CD14-positive monocyte (primary cell): Measurements from ENCODE around the gene MEI1. TPM values are rescaled to one million over a fixed set of nuclear protein-coding genes. Genes with fewer than 3 reads are reported as not detected.

Experiments used
- DNase-seq, 3 donors: peaks; one replicate each; pipeline ENCODE4 v3.0.0-alpha.2; 2011 to 2022
- H2AFZ ChIP-seq: 2 replicates; pipeline ENCODE4 v1.6.0; 2012; ENCODE audit warnings: mild to moderate bottlenecking, low read depth, low read length, inconsistent platforms; ENCODE audit not compliant: insufficient read depth, poor library complexity, severe bottlenecking
- H3K27ac ChIP-seq, 2 donors: 1 replicate in 1 of 2; 2 replicates in 1 of 2; pipeline ENCODE4 v1.5.1; 2012 to 2013; ENCODE audit warnings: low read length in 2 of 2, control low read depth in 1 of 2, inconsistent platforms in 1 of 2, low read depth in 1 of 2, mild to moderate bottlenecking in 1 of 2
- H3K27me3 ChIP-seq, 2 donors: one replicate each; pipeline versions ENCODE4 v1.6.0 to v1.6.1; 2011 to 2013; ENCODE audit warnings: low read length in 2 of 2; ENCODE audit not compliant: control insufficient read depth in 2 of 2, insufficient read depth in 2 of 2
- H3K36me3 ChIP-seq, 2 donors: replicated peaks in 1 of 2; 1 replicate in 1 of 2; 2 replicates in 1 of 2; pipeline versions ENCODE4 v1.5.1 to v1.6.1; 2012 to 2013; ENCODE audit warnings: low read length in 2 of 2, control low read depth in 1 of 2, inconsistent platforms in 1 of 2, mild to moderate bottlenecking in 1 of 2; ENCODE audit not compliant: insufficient read depth in 2 of 2, control insufficient read depth in 1 of 2
- H3K4me1 ChIP-seq, 2 donors: 1 replicate in 1 of 2; 2 replicates in 1 of 2; pipeline versions ENCODE4 v1.5.1 to v1.6.1; 2012 to 2013; ENCODE audit warnings: low read length in 2 of 2, control low read depth in 1 of 2, inconsistent platforms in 1 of 2, mild to moderate bottlenecking in 1 of 2, moderate library complexity in 1 of 2; ENCODE audit not compliant: insufficient read depth in 2 of 2, control insufficient read depth in 1 of 2
- H3K4me2 ChIP-seq: replicated peaks from 2 replicates; pipeline ENCODE3; 2012; ENCODE audit warnings: low read length, moderate library complexity, mild to moderate bottlenecking; ENCODE audit not compliant: poor library complexity, severe bottlenecking; ENCODE audit errors: extremely low read depth
- H3K4me3 ChIP-seq, 3 experiments: fragments of 200-600 bp in 1 of 3; sonication (generic) in 1 of 3; replicated peaks in 1 of 3; 1 replicate in 2 of 3; 2 replicates in 1 of 3; pipeline ENCODE4 v1.5.1; 2011 to 2013; ENCODE audit warnings: low read length in 3 of 3, mild to moderate bottlenecking in 3 of 3, control low read depth in 2 of 3, low read depth in 2 of 3, inconsistent platforms in 1 of 3, moderate library complexity in 1 of 3
- H3K79me2 ChIP-seq: 2 replicates; pipeline ENCODE4 v1.6.0; 2012; ENCODE audit warnings: mild to moderate bottlenecking, control low read depth, inconsistent platforms, low read length, moderate library complexity; ENCODE audit not compliant: insufficient read depth
- H3K9ac ChIP-seq: 2 replicates; pipeline ENCODE4 v1.6.0; 2017; ENCODE audit warnings: low read length, mild to moderate bottlenecking; ENCODE audit not compliant: insufficient read depth, poor library complexity, severe bottlenecking
- H3K9me3 ChIP-seq, 2 donors: replicated peaks in 1 of 2; 1 replicate in 1 of 2; 2 replicates in 1 of 2; pipeline versions ENCODE4 v1.5.1 to v1.6.1; 2012 to 2013; ENCODE audit warnings: low read length in 2 of 2, control low read depth in 1 of 2; ENCODE audit not compliant: control insufficient read depth in 1 of 2, insufficient read depth in 1 of 2
- H4K20me1 ChIP-seq: 2 replicates; pipeline ENCODE4 v1.6.0; 2012; ENCODE audit warnings: mild to moderate bottlenecking, low read length, control low read depth, moderate library complexity; ENCODE audit not compliant: insufficient read depth
- H3K27ac Mint-ChIP-seq, 7 donors: one replicate each; pipeline ENCODE4 v1.8.0; 2020; ENCODE audit warnings: mild to moderate bottlenecking in 7 of 7, mixed read lengths in 7 of 7, moderate library complexity in 6 of 7, inconsistent platforms in 2 of 7
- H3K27me3 Mint-ChIP-seq, 3 donors: one replicate each; pipeline ENCODE4 v1.8.0; 2021 to 2022; ENCODE audit warnings: low read depth in 3 of 3, mild to moderate bottlenecking in 3 of 3, mixed read lengths in 3 of 3, moderate library complexity in 3 of 3, inconsistent platforms in 1 of 3
- H3K36me3 Mint-ChIP-seq, 2 donors: one replicate each; pipeline ENCODE4 v1.8.0; 2020; ENCODE audit warnings: mixed read lengths in 2 of 2, inconsistent platforms in 1 of 2, mild to moderate bottlenecking in 1 of 2
- H3K4me1 Mint-ChIP-seq: one replicate; pipeline ENCODE4 v1.8.0; 2020; ENCODE audit warnings: mild to moderate bottlenecking, mixed read lengths
- H3K4me3 Mint-ChIP-seq, 2 donors: one replicate each; pipeline ENCODE4 v1.8.0; 2020; ENCODE audit warnings: mild to moderate bottlenecking in 2 of 2, mixed read lengths in 2 of 2, moderate library complexity in 1 of 2
- H3K9me3 Mint-ChIP-seq, 7 donors: one replicate each; pipeline ENCODE4 v1.8.0; 2020 to 2022; ENCODE audit warnings: mixed read lengths in 7 of 7, mild to moderate bottlenecking in 6 of 7, moderate library complexity in 6 of 7, inconsistent platforms in 2 of 7
- CTCF ChIP-seq: fragments of 200-600 bp; IDR thresholded peaks from one replicate; pipeline ENCODE4 v1.8.0; 2022; ENCODE audit warnings: antibody characterized with exemption, mild to moderate bottlenecking
- WGBS: methylation state at CpG from one replicate; pipeline ENCODE4 v1.1.5; 2013; ENCODE audit warnings: missing lambda C conversion rate; ENCODE audit not compliant: insufficient coverage; 5-methylcytosine and 5-hydroxymethylcytosine counted together
- intact Hi-C, 2 donors: fragments of 100-400 bp; cut with micrococcal nuclease; formaldehyde crosslinking; loops; one replicate each; pipeline versions ENCODE4 v1.15.0 to v1.15.1; 2023
- polyA plus RNA-seq, 3 donors: library from polyadenylated mRNA; depleted of rRNA in 1 of 3; unstranded in 2 of 3; stranded (reverse) in 1 of 3; fragments of 300-500 nt in 2 of 3; fragments of >200 nt in 1 of 3; fragmentation: Illumina TruSeq in 2 of 3; gene quantifications; 1 replicate in 2 of 3; 2 replicates in 1 of 3; pipeline ENCODE4 v1.2.3, GENCODE V29; 2012 to 2021
- small RNA-seq: library from RNA; depleted of rRNA; stranded (forward); fragments of <200 nt; gene quantifications from one replicate; pipeline ENCODE3, GENCODE V24; 2012; ENCODE audit warnings: low read depth; ENCODE audit not compliant: insufficient read length

MEI1 gene
- polyA plus RNA-seq, 3 donors = 12.3 to 40.0 (median 37.0) TPM

GRCh38 chr22:41848468-41848867, 149.2 kb downstream of the MEI1 start:
- Histone ChIP-seq H3K4me2 (peak overlapping the region; percentile 25), H4K20me1 (peaks cover 69% of the 10 kb centered on the region), H3K36me3 (peaks cover 0 to 1% of the 10 kb centered on the region in 2 donors), H3K4me1 (peaks cover 15 to 25% of the 10 kb centered on the region in 2 donors), H3K9ac (no peak overlapping the region), H3K27ac (peak overlapping the region; percentile 20 to 67), H2AFZ (peak overlapping the region; percentile 37), H3K9me3 (no peaks in the 10 kb centered on the region), H3K79me2 (peaks cover 91% of the 10 kb centered on the region), H3K4me3 (peak overlapping the region in 1 of 3 experiments; percentile 4), H3K27me3 (no peaks in the 10 kb centered on the region)
- peaks cover 18 to 19% of the 10 kb centered on the region in 2 donors for H3K36me3 Mint-ChIP-seq
- TF ChIP-seq CTCF = peak; percentile 43
- no peaks in the 10 kb centered on the region for H3K27me3 Mint-ChIP-seq
- H3K4me3 Mint-ChIP-seq = peak overlapping the region in 1 of 2 donors; percentile 26
- peak; percentile 86 to 92 (median 88) for DNase-seq
- 4% methylated on average over 4 of the region's 5 CpGs for WGBS
- intact Hi-C loops = no loop called here
- no peaks in the 10 kb centered on the region for H3K9me3 Mint-ChIP-seq
- H3K27ac Mint-ChIP-seq = peak overlapping the region; percentile 74 to 96 (median 90)
- peaks cover 45% of the 10 kb centered on the region for H3K4me1 Mint-ChIP-seq

Small RNA genes lying within 50 kb of the gene (small RNA-seq; reads per million reads assigned to genes)
- gene HMGN2P10 = not detected
- gene RF00019 = not detected
- not detected for gene RNU6-476P
- not detected for gene RNU6ATAC22P

Other genes with a start within 250 kb of the MEI1 start
- 10 to 100 TPM; 22.0 to 31.3 (median 26.3) TPM for gene PHF5A, start 230.8 kb upstream of the MEI1 start, polyA plus RNA-seq
- 10 to 100 TPM; 56.8 to 75.8 (median 64.2) TPM for gene ACO2, start 230.4 kb upstream of the MEI1 start, polyA plus RNA-seq
- gene POLR3H, start 155.0 kb upstream of the MEI1 start, polyA plus RNA-seq = 10 to 100 TPM in 2 of 3 donors, 1 to 10 TPM in 1; 9.4 to 19.0 (median 10.4) TPM
- not detected for gene CSDC2, start 138.5 kb upstream of the MEI1 start, polyA plus RNA-seq
- 10 to 100 TPM; 15.6 to 32.4 (median 23.5) TPM for gene PMM1, start 109.7 kb upstream of the MEI1 start, polyA plus RNA-seq
- gene DESI1, start 78.5 kb upstream of the MEI1 start, polyA plus RNA-seq = 10 to 100 TPM; 15.8 to 33.7 (median 31.5) TPM
- 100 to 1,000 TPM in 2 of 3 donors, 10 to 100 TPM in 1; 58.6 to 286 (median 267) TPM for gene XRCC6, start 78.2 kb upstream of the MEI1 start, polyA plus RNA-seq
- gene SNU13, start 10.6 kb upstream of the MEI1 start, polyA plus RNA-seq = 100 to 1,000 TPM in 2 of 3 donors, 10 to 100 TPM in 1; 90.0 to 168 (median 168) TPM
- gene CCDC134, start 101.2 kb downstream of the MEI1 start, polyA plus RNA-seq = 1 to 10 TPM; 2.1 to 5.3 (median 2.4) TPM
- 10 to 100 TPM; 22.2 to 25.1 (median 24.5) TPM for gene SREBF2, start 133.6 kb downstream of the MEI1 start, polyA plus RNA-seq
- gene SHISA8, start 215.6 kb downstream of the MEI1 start, polyA plus RNA-seq = not detected
- gene TNFRSF13C, start 227.3 kb downstream of the MEI1 start, polyA plus RNA-seq = under 1 TPM in 1 of 3 donors, not detected in 2; 0.25 TPM
- gene CENPM, start 247.6 kb downstream of the MEI1 start, polyA plus RNA-seq = under 1 TPM in 1 of 3 donors, not detected in 2; 0.20 TPM